HEK293T (cell line): ENCODE results near the gene VSTM2B.
A peak's percentile ranks its signal among the peaks of the same experiment; 100 is the strongest.

Experiments
- CTCF ChIA-PET: fragments of 350-600 bp; formaldehyde crosslinking; extraction: SDS; loops from one replicate; lab custom pipeline; 2021; ENCODE audit warnings: antibody characterized with exemption, inconsistent platforms; lab: Yijun Ruan, JAX
- POLR2A ChIA-PET: fragments of 350-600 bp; formaldehyde crosslinking; extraction: SDS; loops from one replicate; lab custom pipeline; 2020; ENCODE audit warnings: antibody characterized with exemption, inconsistent platforms; lab: Yijun Ruan, JAX
- DNase-seq: peaks from one replicate; pipeline ENCODE4 v3.0.0; 2012; ENCODE audit warnings: mixed read lengths; ENCODE audit errors: extremely low spot score
- ARNT ChIP-seq: fragments of 450-650 bp; IDR thresholded peaks from 2 replicates; pipeline ENCODE4 v1.6.1; 2017; ENCODE audit warnings: mild to moderate bottlenecking
- BHLHE40 ChIP-seq: fragments of 450-650 bp; IDR thresholded peaks from 2 replicates; pipeline ENCODE4 v1.6.1; 2016; ENCODE audit warnings: mild to moderate bottlenecking, moderate library complexity, borderline replicate concordance
- CTBP1 ChIP-seq: fragments of 450-650 bp; IDR thresholded peaks from 2 replicates; pipeline ENCODE4 v1.6.1; 2016; ENCODE audit warnings: borderline replicate concordance
- ELF4 ChIP-seq: fragments of 450-650 bp; IDR thresholded peaks from 2 replicates; pipeline ENCODE4 v1.6.1; 2017; ENCODE audit warnings: antibody characterized with exemption
- FOXA1 ChIP-seq: fragments of 450-650 bp; IDR thresholded peaks from 2 replicates; pipeline ENCODE4 v1.6.1; 2016; ENCODE audit warnings: mild to moderate bottlenecking
- FOXK2 ChIP-seq: fragments of 450-650 bp; IDR thresholded peaks from 2 replicates; pipeline ENCODE4 v1.6.1; 2016; ENCODE audit warnings: mild to moderate bottlenecking
- FOXM1 ChIP-seq: fragments of 450-650 bp; IDR thresholded peaks from 2 replicates; pipeline ENCODE4 v1.6.1; 2017; ENCODE audit warnings: mild to moderate bottlenecking, borderline replicate concordance
- HDGF ChIP-seq: fragments of 450-650 bp; IDR thresholded peaks from 2 replicates; pipeline ENCODE4 v1.6.1; 2017; ENCODE audit warnings: antibody characterized with exemption, borderline replicate concordance
- L3MBTL2 ChIP-seq: fragments of 450-650 bp; conservative IDR thresholded peaks from 2 replicates; pipeline ENCODE4 v1.6.1; 2016; ENCODE audit warnings: mild to moderate bottlenecking
- LEF1 ChIP-seq: fragments of 450-650 bp; IDR thresholded peaks from 2 replicates; pipeline ENCODE4 v1.6.1; 2017; ENCODE audit warnings: mild to moderate bottlenecking, borderline replicate concordance
- NFRKB ChIP-seq: fragments of 450-650 bp; IDR thresholded peaks from 2 replicates; pipeline ENCODE4 v1.6.1; 2016; ENCODE audit warnings: mild to moderate bottlenecking, moderate library complexity
- PKNOX1 ChIP-seq: fragments of 450-650 bp; IDR thresholded peaks from 2 replicates; pipeline ENCODE4 v1.6.1; 2016
- SP1 ChIP-seq: fragments of 450-650 bp; IDR thresholded peaks from 2 replicates; pipeline ENCODE4 v1.6.1; 2017
- SUZ12 ChIP-seq: fragments of 450-650 bp; IDR thresholded peaks from 2 replicates; pipeline ENCODE4 v1.6.1; 2016; ENCODE audit warnings: mild to moderate bottlenecking
- TARDBP ChIP-seq: fragments of 450-650 bp; IDR thresholded peaks from 2 replicates; pipeline ENCODE4 v1.6.1; 2016
- ZNF384 ChIP-seq: fragments of 450-650 bp; IDR thresholded peaks from 2 replicates; pipeline ENCODE4 v1.6.1; 2016

The VSTM2B gene

GRCh38 chr19:29603308-29603707 lies 77.5 kb downstream of the VSTM2B start:
- no peak for DNase-seq
- CTCF ChIA-PET = no interaction called here
- POLR2A ChIA-PET = no interaction called here
- no peak for TF ChIP-seq NFRKB
- TF ChIP-seq PKNOX1 = no peak
- TF ChIP-seq FOXK2 = no peak
- TF ChIP-seq ARNT = no peak
- TF ChIP-seq ELF4 = no peak
- no peak for TF ChIP-seq HDGF
- TF ChIP-seq SUZ12 = no peak
- no peak for TF ChIP-seq LEF1
- TF ChIP-seq SP1 = no peak
- no peak for TF ChIP-seq TARDBP
- no peak for TF ChIP-seq FOXA1
- no peak for TF ChIP-seq BHLHE40
- no peak for TF ChIP-seq FOXM1
- TF ChIP-seq CTBP1 = no peak
- no peak for TF ChIP-seq L3MBTL2
- TF ChIP-seq ZNF384 = no peak

- CTCF ChIA-PET = interaction anchor here (0.6 to 2.7 kb wide), 2 partner anchors 69 to 111 kb away, joined by 3 to 13 read pairs; no protein-coding TSS in a partner anchor
- TF ChIP-seq BHLHE40 (no peak), ELF4 (peak; percentile 86)
- POLR2A ChIA-PET = interaction anchor here (0.6 to 1.9 kb wide), 36 partner anchors 9 to 1555 kb away, joined by 3 to 34 read pairs (median 4); partner anchors contain the start of genes C19orf12 and PLEKHF1
- peak; percentile 97 for DNase-seq
Observed at GRCh38 chr19:29605653-29606419, 80.0 kb downstream of the VSTM2B start, which contains the start of gene POP4. Gene POP4 (plus strand): TSS chr19:29606283. CDS start chr19:29606319, 36 bp downstream.

- no peak for TF ChIP-seq ELF4
- no peak for TF ChIP-seq FOXM1
- POLR2A ChIA-PET = interaction anchor here (0.6 to 1.9 kb wide), 31 partner anchors 10 to 391 kb away, joined by 3 to 34 read pairs (median 4); partner anchors contain the start of genes C19orf12 and PLEKHF1
- CTCF ChIA-PET = interaction anchor here (2.7 kb wide), 1 partner anchor 110 kb away, joined by 13 read pairs; no protein-coding TSS in a partner anchor
- DNase-seq = no peak
Observed at GRCh38 chr19:29606420-29606747, 80.6 kb downstream of the VSTM2B start.

GRCh38 chr19:29609636-29610035 lies 83.8 kb downstream of the VSTM2B start:
- ChIA-PET POLR2A (interaction anchor here (4.6 kb wide), 1 partner anchor 106 kb away, joined by 31 read pairs; the partner anchor contains the start of gene C19orf12), CTCF (interaction anchor here (1.7 to 3.8 kb wide), 2 partner anchors 107 to 121 kb away, joined by 3 to 22 read pairs; no protein-coding TSS in a partner anchor)
- DNase-seq = no peak
- TF ChIP-seq SP1 (no peak), FOXM1 (no peak), LEF1 (no peak), BHLHE40 (no peak), HDGF (no peak), L3MBTL2 (no peak), TARDBP (no peak), PKNOX1 (no peak), FOXK2 (no peak), SUZ12 (no peak), ARNT (no peak), ZNF384 (no peak), CTBP1 (no peak), NFRKB (no peak)

- CTCF ChIA-PET = interaction anchor here (0.6 to 3.8 kb wide), 7 partner anchors 9 to 120 kb away, joined by 3 to 22 read pairs (median 4); no protein-coding TSS in a partner anchor
- TF ChIP-seq ELF4 = no peak
- TF ChIP-seq FOXK2 = no peak
- no peak for TF ChIP-seq CTBP1
- no peak for TF ChIP-seq FOXA1
- TF ChIP-seq TARDBP = no peak
- no peak for TF ChIP-seq ARNT
- no peak for TF ChIP-seq FOXM1
- no peak for TF ChIP-seq SP1
- TF ChIP-seq PKNOX1 = no peak
- TF ChIP-seq NFRKB = no peak
- TF ChIP-seq HDGF = no peak
- no peak for TF ChIP-seq LEF1
- no peak for TF ChIP-seq BHLHE40
- no peak for TF ChIP-seq ZNF384
- no peak for TF ChIP-seq SUZ12
- no peak for TF ChIP-seq L3MBTL2
- no peak for DNase-seq
- POLR2A ChIA-PET = interaction anchor here (4.6 kb wide), 1 partner anchor 106 kb away, joined by 31 read pairs; the partner anchor contains the start of gene C19orf12
Observed at GRCh38 chr19:29610213-29610573, 84.4 kb downstream of the VSTM2B start.

- DNase-seq = peak; percentile 82
- TF ChIP-seq ZNF384 (no peak), PKNOX1 (no peak), TARDBP (no peak), CTBP1 (no peak), HDGF (no peak), SP1 (no peak), FOXK2 (no peak), ELF4 (no peak), NFRKB (no peak), ARNT (no peak), BHLHE40 (no peak), SUZ12 (no peak), L3MBTL2 (no peak), FOXA1 (no peak), FOXM1 (no peak), LEF1 (no peak)
- CTCF ChIA-PET = interaction anchor here (0.6 to 3.8 kb wide), 7 partner anchors 9 to 120 kb away, joined by 3 to 22 read pairs (median 4); no protein-coding TSS in a partner anchor
- POLR2A ChIA-PET = interaction anchor here (4.6 kb wide), 1 partner anchor 105 kb away, joined by 31 read pairs; the partner anchor contains the start of gene C19orf12
Observed at GRCh38 chr19:29610574-29611271, 84.9 kb downstream of the VSTM2B start.
